C4-2B (cell line): ENCODE results near the gene CCDC33.

Experiments used
- H3K27ac ChIP-seq: fragments of 450-650 bp; 2 replicates; pipeline ENCODE4 v1.5.1; 2017
- ZFX ChIP-seq: fragments of 450-650 bp; IDR thresholded peaks from 2 replicates; pipeline ENCODE4 v1.6.1; 2017
- TF ChIP-seq, protein P1 (sequence below): fragments of 450-650 bp; conservative IDR thresholded peaks from 2 replicates; pipeline ENCODE4 v1.5.1; 2017; ENCODE audit warnings: mild to moderate bottlenecking

The CCDC33 gene

DNA sequence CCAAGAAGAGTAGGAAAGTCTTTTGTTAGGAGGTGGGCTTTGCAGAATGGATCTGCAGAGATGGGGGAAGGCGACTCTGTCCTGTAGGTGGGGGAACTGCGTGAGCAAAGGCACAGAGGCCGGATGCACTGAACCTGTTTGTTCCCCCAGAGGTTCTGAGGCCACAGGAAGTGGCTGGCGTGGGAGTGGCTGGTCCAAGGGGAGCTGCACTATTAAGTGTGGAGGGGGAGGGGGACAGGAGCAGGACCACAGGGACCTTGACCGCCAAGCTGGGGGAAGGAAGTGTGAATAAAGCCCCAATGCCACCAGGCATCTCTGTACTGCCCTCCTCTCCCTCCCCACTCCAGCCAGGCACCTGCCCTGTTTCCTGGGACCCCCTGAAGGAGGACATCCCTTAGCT lies 79.5 kb downstream of the CCDC33 start:
- TF ChIP-seq, protein P1, sequence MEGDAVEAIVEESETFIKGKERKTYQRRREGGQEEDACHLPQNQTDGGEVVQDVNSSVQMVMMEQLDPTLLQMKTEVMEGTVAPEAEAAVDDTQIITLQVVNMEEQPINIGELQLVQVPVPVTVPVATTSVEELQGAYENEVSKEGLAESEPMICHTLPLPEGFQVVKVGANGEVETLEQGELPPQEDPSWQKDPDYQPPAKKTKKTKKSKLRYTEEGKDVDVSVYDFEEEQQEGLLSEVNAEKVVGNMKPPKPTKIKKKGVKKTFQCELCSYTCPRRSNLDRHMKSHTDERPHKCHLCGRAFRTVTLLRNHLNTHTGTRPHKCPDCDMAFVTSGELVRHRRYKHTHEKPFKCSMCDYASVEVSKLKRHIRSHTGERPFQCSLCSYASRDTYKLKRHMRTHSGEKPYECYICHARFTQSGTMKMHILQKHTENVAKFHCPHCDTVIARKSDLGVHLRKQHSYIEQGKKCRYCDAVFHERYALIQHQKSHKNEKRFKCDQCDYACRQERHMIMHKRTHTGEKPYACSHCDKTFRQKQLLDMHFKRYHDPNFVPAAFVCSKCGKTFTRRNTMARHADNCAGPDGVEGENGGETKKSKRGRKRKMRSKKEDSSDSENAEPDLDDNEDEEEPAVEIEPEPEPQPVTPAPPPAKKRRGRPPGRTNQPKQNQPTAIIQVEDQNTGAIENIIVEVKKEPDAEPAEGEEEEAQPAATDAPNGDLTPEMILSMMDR, result no peak
- no peak for TF ChIP-seq ZFX
- no peak overlapping the region for H3K27ac ChIP-seq

GRCh38 chr15:74316141-74316540 lies 80.0 kb downstream of the CCDC33 start:
- no peak overlapping the region for H3K27ac ChIP-seq
- no peak for TF ChIP-seq ZFX

DNA sequence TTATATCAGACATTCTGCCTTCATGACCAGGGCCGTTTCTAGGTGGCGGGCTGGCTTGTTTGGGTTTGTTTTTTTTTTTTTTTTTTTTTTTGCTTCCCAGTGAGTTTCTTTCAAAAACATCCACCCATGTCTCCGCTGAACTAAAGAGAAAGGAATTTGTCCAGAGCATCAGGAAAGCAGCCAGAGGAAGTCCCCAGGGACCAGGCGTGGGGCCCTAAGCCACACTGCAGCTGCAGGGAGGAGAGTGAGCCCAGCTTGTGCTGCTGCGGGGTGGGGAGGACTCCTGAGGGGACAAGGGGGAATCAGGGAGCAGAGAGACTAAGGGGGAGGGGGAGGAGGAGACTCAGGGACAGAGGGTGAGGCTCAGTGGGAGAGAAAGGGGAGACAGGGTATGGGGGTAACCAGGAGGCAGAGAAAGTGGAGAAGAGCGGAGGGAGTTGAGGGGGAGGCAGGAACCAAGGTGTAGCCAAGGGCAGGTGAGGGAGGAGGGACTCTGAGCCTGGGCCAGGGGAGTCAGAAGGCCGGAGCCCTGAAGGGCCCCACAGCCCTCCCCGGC lies 81.8 kb downstream of the CCDC33 start:
- TF ChIP-seq, protein P1, result no peak
- no peak for TF ChIP-seq ZFX
- H3K27ac ChIP-seq, result no peak overlapping the region

- no peak for TF ChIP-seq ZFX
- TF ChIP-seq, protein P1, result no peak
Measured at GRCh38 chr15:74318376-74319137, 82.4 kb downstream of the CCDC33 start.

GRCh38 chr15:74319138-74319460 lies 83.0 kb downstream of the CCDC33 start:
- no peak overlapping the region for H3K27ac ChIP-seq
- TF ChIP-seq, protein P1, result no peak
- no peak for TF ChIP-seq ZFX

More at GRCh38 chr15:74318376-74319137, 82.4 kb downstream of the CCDC33 start:
- no peak overlapping the region for H3K27ac ChIP-seq

- TF ChIP-seq, protein P1, result no peak
- TF ChIP-seq ZFX, result no peak
- no peak overlapping the region for H3K27ac ChIP-seq
Measured at GRCh38 chr15:74319596-74320351, 83.6 kb downstream of the CCDC33 start.

DNA sequence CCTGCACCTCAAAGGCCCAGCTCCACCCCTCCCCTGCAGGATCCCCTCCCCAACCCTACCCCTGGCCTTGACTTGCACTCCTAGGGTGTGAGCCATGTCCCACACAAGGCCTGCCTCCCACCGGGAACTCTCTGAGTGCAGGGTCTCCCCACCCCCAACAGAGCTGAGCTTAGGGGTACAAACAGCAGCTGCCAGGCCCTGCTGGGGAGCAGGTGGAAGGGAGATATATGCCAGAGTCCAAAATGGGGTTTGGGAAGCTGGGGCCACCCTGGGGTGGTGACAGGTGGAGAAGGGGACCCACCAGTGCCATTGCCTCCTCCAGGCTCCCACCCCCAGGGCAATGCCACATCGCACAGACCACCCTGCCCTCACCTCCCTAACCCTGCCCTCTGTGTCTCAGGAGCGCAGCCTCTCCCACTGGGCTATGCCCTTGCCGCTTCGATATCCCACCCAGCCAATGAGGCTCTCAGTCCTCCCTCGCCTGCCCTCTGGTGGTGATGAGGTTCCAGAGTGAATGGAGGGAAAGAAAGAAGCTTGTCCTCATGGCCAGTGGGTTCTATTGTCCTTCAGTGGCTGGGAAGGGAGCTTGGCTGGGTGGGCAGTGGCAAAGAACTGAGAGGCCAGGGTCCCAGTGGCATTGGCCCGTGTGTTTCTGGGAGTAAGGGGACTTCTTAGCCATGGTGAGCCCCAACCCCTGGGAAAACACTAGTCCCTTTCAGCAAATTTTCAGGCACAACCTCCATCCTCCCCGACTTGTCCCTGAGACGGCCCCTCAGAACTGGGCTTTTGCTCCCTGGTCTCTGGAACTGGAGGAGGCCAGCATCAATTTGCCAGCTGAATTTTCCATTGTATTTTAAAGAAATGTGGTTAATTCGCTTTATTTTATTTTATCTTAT lies 84.5 kb downstream of the CCDC33 start:
- TF ChIP-seq, protein P1, result peak; percentile 86
- TF ChIP-seq ZFX, result no peak
- no peak overlapping the region for H3K27ac ChIP-seq
